KMS-11 (cell line): Measurements from ENCODE around the gene FNDC7.
A peak's percentile ranks its signal among the peaks of the same experiment; 100 is the strongest.

Source experiments
- H2AFZ ChIP-seq: fragments of 200-600 bp; sonication (generic); 2 replicates; pipeline ENCODE4 v1.6.1; 2016; ENCODE audit warnings: antibody characterized with exemption, mixed run types, low read depth
- H3K27ac ChIP-seq: fragments of 200-600 bp; sonication (generic); 2 replicates; pipeline ENCODE4 v1.6.1; 2016; ENCODE audit warnings: mild to moderate bottlenecking, mixed run types
- H3K27me3 ChIP-seq: fragments of 200-600 bp; sonication (generic); 2 replicates; pipeline ENCODE4 v1.6.1; 2017; ENCODE audit warnings: mild to moderate bottlenecking, low read depth, mixed run types, moderate library complexity; ENCODE audit not compliant: insufficient read depth
- H3K36me3 ChIP-seq: fragments of 200-600 bp; sonication (generic); 2 replicates; pipeline ENCODE4 v1.6.1; 2017; ENCODE audit warnings: mild to moderate bottlenecking, mixed run types; ENCODE audit not compliant: insufficient read depth
- H3K4me1 ChIP-seq: fragments of 200-600 bp; sonication (generic); 2 replicates; pipeline ENCODE4 v1.6.1; 2016; ENCODE audit warnings: mild to moderate bottlenecking, low read depth, mixed run types; ENCODE audit not compliant: poor library complexity, severe bottlenecking
- H3K4me2 ChIP-seq: fragments of 200-600 bp; sonication (generic); 2 replicates; pipeline ENCODE4 v1.7.0; 2016; ENCODE audit warnings: mild to moderate bottlenecking, mixed run types
- H3K4me3 ChIP-seq: fragments of 200-600 bp; sonication (generic); IDR thresholded peaks from 2 replicates; pipeline ENCODE4 v1.6.1; 2017; ENCODE audit warnings: low read depth, low read length, mixed read lengths; ENCODE audit not compliant: insufficient read depth
- H3K79me2 ChIP-seq: fragments of 200-600 bp; sonication (generic); 2 replicates; pipeline ENCODE4 v1.6.1; 2016; ENCODE audit warnings: low read depth, mixed run types; ENCODE audit not compliant: insufficient read depth
- H3K9ac ChIP-seq: fragments of 200-600 bp; sonication (generic); 2 replicates; pipeline ENCODE4 v1.6.1; 2016; ENCODE audit warnings: mild to moderate bottlenecking, mixed run types
- H4K20me1 ChIP-seq: fragments of 200-600 bp; sonication (generic); 2 replicates; pipeline ENCODE4 v1.6.1; 2016; ENCODE audit warnings: mild to moderate bottlenecking, mixed run types; ENCODE audit not compliant: insufficient read depth
- TF ChIP-seq, protein P1 (sequence below): fragments of 200-600 bp; sonication (generic); conservative IDR thresholded peaks from 2 replicates; pipeline ENCODE4 v1.6.1; 2017; ENCODE audit warnings: low read depth, mild to moderate bottlenecking, antibody characterized with exemption, low read length, moderate library complexity, mixed read lengths

The FNDC7 gene

DNA sequence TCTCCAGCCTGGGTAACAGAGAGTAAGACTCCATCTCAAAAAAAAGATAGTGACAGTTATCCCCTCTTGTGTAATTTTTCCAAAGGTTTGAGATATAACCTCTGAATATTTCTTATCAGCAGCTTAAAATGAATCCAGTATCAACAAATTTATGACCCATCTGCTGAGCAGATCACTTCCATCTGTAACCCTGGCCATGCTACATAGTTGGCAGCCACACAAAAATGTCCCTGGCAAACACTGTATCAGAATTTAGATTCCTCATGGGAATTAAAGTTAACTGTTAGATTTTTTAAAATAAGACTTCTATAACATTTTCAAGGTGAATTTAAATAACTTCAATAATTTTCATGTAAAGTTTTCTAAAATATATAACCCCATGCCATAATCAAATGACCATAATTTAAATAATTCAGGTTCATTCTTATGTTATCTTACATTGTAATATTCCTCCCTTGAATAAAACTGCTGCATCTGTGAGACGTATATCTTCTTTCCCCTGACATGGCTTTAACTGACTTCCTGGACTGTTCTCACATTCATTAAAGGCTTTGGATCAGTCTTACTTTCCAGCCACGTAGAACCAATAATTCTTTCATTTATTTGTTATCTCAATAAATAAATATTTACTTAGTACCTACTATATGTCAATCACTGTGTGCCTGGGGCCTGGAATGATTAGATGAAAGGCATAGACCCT lies 25.9 kb upstream of the FNDC7 start:
- H3K4me1 ChIP-seq: peaks cover 7% of the 10 kb centered on the region
- no peak overlapping the region for H3K9ac ChIP-seq
- no peak overlapping the region for H3K4me3 ChIP-seq
- H3K27ac ChIP-seq: no peak overlapping the region
- H3K27me3 ChIP-seq: no peaks in the 10 kb centered on the region
- no peak overlapping the region for H3K4me2 ChIP-seq
- H3K36me3 ChIP-seq: no peaks in the 10 kb centered on the region
- TF ChIP-seq, protein P1, sequence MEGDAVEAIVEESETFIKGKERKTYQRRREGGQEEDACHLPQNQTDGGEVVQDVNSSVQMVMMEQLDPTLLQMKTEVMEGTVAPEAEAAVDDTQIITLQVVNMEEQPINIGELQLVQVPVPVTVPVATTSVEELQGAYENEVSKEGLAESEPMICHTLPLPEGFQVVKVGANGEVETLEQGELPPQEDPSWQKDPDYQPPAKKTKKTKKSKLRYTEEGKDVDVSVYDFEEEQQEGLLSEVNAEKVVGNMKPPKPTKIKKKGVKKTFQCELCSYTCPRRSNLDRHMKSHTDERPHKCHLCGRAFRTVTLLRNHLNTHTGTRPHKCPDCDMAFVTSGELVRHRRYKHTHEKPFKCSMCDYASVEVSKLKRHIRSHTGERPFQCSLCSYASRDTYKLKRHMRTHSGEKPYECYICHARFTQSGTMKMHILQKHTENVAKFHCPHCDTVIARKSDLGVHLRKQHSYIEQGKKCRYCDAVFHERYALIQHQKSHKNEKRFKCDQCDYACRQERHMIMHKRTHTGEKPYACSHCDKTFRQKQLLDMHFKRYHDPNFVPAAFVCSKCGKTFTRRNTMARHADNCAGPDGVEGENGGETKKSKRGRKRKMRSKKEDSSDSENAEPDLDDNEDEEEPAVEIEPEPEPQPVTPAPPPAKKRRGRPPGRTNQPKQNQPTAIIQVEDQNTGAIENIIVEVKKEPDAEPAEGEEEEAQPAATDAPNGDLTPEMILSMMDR: no peak
- H4K20me1 ChIP-seq: no peaks in the 10 kb centered on the region
- 0 out of 2 replicates have a peak, but pooled peaks cover 11% of the 10 kb centered on the region for H3K79me2 ChIP-seq
- H2AFZ ChIP-seq: no peak overlapping the region

DNA sequence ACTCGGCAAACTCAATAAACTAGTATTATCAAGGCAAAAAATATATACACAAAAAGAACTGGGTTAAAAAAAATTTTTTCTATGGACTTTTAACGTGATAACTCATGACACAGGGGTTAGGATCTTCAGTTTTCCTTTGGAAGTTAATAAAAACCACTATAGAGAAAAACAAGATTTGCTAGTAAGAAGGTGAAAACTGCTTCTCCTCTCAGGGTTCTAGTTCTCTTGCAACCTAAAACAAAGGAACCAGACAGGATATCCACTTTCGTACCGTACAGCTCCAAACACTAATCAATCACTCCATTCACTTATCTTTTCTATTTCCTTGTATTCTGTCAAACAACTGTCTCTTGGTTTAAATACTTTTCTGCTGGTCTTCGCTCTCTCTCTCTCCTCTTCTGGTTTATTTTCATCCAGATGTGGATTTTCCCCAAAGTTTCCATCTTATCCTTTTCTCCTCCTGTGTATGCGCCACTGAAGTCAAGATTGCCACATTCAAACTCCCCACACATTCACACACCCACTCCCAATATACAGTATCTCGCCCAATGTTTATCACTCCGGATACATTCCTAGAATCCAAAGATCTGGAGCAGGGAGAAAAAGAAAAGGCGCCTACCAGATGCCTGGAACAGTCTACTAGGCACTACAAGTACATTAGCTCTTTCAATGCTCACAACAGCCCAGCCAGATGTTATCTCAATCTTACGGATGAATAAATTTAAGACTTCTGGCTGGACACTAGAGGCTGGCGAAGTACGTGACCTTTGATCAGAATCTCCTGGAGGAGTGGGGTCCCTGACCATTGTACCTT lies 21.4 kb upstream of the FNDC7 start:
- H3K9ac ChIP-seq: peak overlapping the region; percentile 94
- TF ChIP-seq, protein P1: no peak
- peaks cover 50% of the 10 kb centered on the region for H3K79me2 ChIP-seq
- no peaks in the 10 kb centered on the region for H3K27me3 ChIP-seq
- peak overlapping the region; percentile 92 for H3K4me2 ChIP-seq
- no peaks in the 10 kb centered on the region; the same call in 1 of the 2 replicates for H4K20me1 ChIP-seq
- peak overlapping the region; percentile 69 for H3K4me3 ChIP-seq
- peak overlapping the region; percentile 85 for H2AFZ ChIP-seq
- H3K27ac ChIP-seq: peak overlapping the region; percentile 96
- peaks cover 18% of the 10 kb centered on the region for H3K4me1 ChIP-seq
- peaks cover 7% of the 10 kb centered on the region; the same call in 1 of the 2 replicates for H3K36me3 ChIP-seq

DNA sequence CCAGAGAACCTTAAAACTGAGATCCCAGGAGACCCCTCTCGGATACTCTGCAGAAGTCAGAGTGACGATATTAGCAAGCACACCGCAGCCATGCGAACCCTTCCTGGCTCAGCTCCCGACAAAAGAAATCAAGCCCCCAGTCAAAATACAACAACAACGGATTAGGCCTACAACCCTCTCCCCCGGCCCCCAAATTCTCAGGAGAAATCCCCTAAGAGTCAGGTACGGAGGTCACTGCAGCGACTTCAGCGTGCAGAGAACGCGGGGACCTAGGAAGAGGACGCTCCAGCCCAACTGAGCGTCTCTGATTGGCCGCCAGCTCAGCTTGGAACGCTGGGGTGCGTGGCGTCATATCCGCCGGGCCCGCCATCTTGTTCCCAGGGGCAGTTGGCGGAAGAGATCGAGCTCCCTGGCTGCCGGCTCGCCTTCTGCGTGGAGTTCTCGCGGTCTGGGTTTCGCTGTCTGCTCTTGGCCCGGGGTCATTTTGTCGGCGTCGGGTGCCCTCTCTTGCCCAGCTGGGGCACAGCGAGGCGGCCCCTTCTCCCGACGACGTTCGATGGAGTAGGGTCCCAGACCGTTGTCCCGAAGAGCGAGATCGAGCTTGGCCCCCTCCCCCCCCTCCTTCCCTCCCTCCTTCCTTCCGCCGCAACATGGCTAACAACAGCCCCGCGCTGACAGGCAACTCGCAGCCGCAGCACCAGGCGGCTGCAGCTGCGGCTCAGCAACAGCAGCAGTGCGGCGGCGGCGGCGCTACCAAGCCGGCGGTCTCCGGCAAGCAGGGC lies 20.6 kb upstream of the FNDC7 start, which contains the start of gene PRPF38B:
Gene PRPF38B (plus strand): TSS at position 369 of the 782 bp plus-strand sequence. CDS start 282 bp downstream, at position 651.
- Histone ChIP-seq H3K4me2 (peak within 1 kb of the TSS; percentile 92), H3K4me1 (peaks cover 18% of the 10 kb centered on the region), H3K9ac (peak within 1 kb of the TSS; percentile 94), H3K36me3 (peaks cover 10% of the 10 kb centered on the region; the same call in 1 of the 2 replicates), H3K4me3 (peak within 1 kb of the TSS; percentile 69), H4K20me1 (no peaks in the 10 kb centered on the region; the same call in 1 of the 2 replicates), H3K79me2 (peaks cover 54% of the 10 kb centered on the region), H2AFZ (peak within 1 kb of the TSS; percentile 85), H3K27ac (peak within 1 kb of the TSS; percentile 96), H3K27me3 (no peaks in the 10 kb centered on the region)
- TF ChIP-seq, protein P1: no peak
